ENCODE data around the gene FOXJ2.

- peak; percentile 80 to 91 (median 81) for TF ChIP-seq CTCF (IDR thresholded peaks at IDR 0.05)
- no peak for TF ChIP-seq POLR2A (IDR thresholded peaks at IDR 0.05)
- no peak for TF ChIP-seq EP300 (IDR thresholded peaks at IDR 0.05)
Observed at GRCh38 chr12:7995266-7995963, 37.1 kb upstream of the FOXJ2 start.
